HG02970 (cell line): Measurements from ENCODE around the gene LASP1.

Experiments
- ATAC-seq: cut with Tn5 transposase; IDR thresholded peaks from one replicate; pipeline ENCODE4 v1.9.1; 2021; ENCODE audit warnings: mild to moderate bottlenecking, moderate library complexity, moderate number of reproducible peaks; ENCODE audit not compliant: unreplicated experiment, low FRiP score

LASP1 gene

GRCh38 chr17:38885728-38886642 is 16.1 kb downstream of the LASP1 start:
- ATAC-seq: no peak

GRCh38 chr17:38886643-38887010 is 16.8 kb downstream of the LASP1 start:
- ATAC-seq: no peak

- no peak for ATAC-seq
Measured at GRCh38 chr17:38888842-38889241, 19.0 kb downstream of the LASP1 start.

- ATAC-seq: no peak
Measured at GRCh38 chr17:38889745-38890409, 20.0 kb downstream of the LASP1 start.

GRCh38 chr17:38890410-38890746 is 20.5 kb downstream of the LASP1 start:
- ATAC-seq: no peak

GRCh38 chr17:38891441-38891840 is 21.6 kb downstream of the LASP1 start:
- ATAC-seq: no peak

GRCh38 chr17:38892083-38892482 is 22.2 kb downstream of the LASP1 start:
- no peak for ATAC-seq

GRCh38 chr17:38892620-38893019 is 22.8 kb downstream of the LASP1 start:
- ATAC-seq: no peak

- ATAC-seq: no peak
Measured at GRCh38 chr17:38893113-38893512, 23.3 kb downstream of the LASP1 start.

- no peak for ATAC-seq
Measured at GRCh38 chr17:38893607-38894006, 23.7 kb downstream of the LASP1 start.

- no peak for ATAC-seq
Measured at GRCh38 chr17:38894276-38894675, 24.4 kb downstream of the LASP1 start.

- no peak for ATAC-seq
Measured at GRCh38 chr17:38896346-38896954, 26.6 kb downstream of the LASP1 start.

- no peak for ATAC-seq
Measured at GRCh38 chr17:38897176-38897575, 27.3 kb downstream of the LASP1 start.

GRCh38 chr17:38897671-38898290 is 27.9 kb downstream of the LASP1 start:
- ATAC-seq: no peak

- no peak for ATAC-seq
Measured at GRCh38 chr17:38898291-38898679, 28.4 kb downstream of the LASP1 start.

- peak; percentile 77 for ATAC-seq
Measured at GRCh38 chr17:38898812-38899348, 29.0 kb downstream of the LASP1 start.

GRCh38 chr17:38899421-38899820 is 29.6 kb downstream of the LASP1 start:
- ATAC-seq: no peak

GRCh38 chr17:38900978-38901656 is 31.3 kb downstream of the LASP1 start:
- ATAC-seq: no peak

- ATAC-seq: no peak
Measured at GRCh38 chr17:38903404-38903803, 33.5 kb downstream of the LASP1 start.

- ATAC-seq: no peak
Measured at GRCh38 chr17:38904892-38905291, 35.0 kb downstream of the LASP1 start.
